HG02623 (cell line): Measurements from ENCODE around the gene NFATC1.

Experiments used
- ATAC-seq: cut with Tn5 transposase; IDR thresholded peaks from one replicate; pipeline ENCODE4 v1.9.1; 2021; ENCODE audit warnings: moderate library complexity; ENCODE audit not compliant: unreplicated experiment

NFATC1 gene

DNA sequence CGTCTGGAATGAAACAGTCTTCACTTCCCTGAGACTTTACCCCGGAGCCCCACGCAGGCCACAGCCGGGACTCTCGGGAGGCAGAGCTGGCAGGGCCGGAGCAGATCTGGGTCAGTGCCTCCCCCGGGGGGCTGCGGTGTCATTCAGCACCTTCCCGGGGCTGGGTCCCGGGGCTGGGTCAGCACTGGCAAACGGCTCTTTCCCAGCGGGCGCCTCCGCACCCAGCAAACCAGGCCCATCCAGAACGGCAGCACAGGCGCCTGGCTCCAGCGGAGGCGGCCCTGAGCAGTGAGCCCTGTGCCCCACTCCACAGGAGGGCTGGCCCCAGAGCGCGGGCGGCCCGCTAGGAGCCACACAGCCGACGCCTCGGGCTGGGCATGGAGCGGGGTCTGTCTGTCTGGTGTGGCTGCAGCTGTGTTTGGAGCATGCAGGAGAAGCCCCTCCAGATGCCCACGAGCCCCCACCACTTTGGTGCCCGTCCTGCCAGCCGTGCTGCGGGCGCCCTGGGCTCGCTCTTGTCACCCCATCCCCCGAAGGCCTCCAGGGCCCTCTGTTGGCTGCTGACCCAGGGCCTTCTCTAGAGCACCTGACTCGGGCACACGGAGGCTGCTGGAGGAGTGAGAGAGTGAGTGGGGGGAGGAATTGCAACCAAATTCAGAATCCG lies 151.8 kb downstream of the NFATC1 start:
- no peak for ATAC-seq

DNA sequence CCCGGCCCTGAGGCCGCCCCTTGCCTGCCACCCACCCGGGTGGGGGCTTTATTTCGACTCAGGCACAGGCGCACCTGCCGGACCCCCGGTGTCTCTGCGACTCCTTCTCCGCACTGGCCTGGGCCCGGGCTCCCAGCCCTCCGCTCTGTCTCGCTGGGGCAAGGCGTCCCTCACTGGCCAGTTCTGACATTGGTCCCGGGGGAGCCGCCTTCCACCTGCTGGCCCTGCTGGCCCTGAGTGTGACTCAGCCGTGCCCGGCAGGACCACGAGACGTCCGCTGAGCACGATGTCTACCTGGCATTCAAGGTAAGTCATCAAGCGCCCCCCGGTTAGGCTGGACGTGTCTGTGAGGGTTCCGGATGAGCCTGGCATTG lies 152.3 kb downstream of the NFATC1 start:
- ATAC-seq, result no peak

- ATAC-seq, result no peak
Measured at GRCh38 chr18:79548621-79548985, 152.9 kb downstream of the NFATC1 start.

DNA sequence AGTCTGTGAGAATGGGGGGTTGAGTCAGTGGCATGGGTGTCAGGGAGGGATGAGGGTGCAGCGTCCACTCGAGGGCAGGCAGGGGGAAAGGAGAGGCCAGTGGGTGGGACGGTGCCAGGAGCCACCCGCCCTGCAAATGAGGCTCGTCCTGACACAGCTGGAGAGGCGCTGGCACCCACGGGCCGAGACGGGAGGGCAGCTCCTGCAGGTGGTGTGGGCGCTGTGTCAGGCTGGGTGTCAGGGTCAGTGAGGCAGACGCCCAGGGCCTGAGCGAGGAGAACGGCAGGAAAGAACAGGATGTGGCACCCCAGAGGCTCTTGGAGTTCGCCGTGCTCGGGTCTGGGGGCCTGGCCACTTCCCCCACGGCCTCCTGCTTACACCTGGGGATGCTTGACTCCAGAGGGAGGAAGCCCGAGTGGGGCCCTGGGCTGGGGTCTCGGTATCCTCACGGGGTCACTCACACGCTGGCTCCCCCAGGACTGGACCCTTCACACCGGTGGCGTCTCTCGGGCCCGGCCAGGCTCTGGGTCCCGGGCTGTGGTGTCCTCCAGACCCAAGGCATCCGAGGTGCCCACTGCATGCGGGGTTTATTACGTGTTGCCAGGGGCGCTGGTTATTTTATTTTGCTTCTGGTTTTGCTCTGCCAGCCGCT lies 153.4 kb downstream of the NFATC1 start:
- no peak for ATAC-seq

GRCh38 chr18:79549638-79550000 lies 153.9 kb downstream of the NFATC1 start:
- no peak for ATAC-seq

DNA sequence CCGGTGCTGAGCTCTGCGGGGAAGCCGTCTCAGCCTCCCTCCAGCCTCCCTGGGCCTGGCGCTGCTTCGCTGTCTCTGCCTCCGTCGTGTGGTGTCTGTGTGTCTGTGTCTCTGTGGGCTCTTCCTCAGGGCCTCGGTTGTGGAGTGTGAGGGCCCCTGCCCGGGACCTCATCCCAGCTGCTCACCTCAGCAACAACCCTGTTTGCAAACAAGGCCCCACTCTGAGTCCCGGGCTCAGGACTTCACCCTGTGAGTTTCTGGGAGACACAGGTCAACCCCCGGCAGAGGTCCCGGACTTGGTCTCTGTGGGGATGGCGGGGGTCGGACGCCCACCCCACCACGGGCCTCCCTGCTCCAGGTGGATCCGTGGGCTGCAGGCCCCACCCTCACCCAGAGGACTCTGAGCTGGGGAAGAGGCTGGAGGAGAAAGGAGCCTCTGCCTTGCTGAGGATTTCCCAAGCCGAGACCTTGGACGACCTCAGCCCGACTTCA lies 156.5 kb downstream of the NFATC1 start:
- ATAC-seq, result no peak

DNA sequence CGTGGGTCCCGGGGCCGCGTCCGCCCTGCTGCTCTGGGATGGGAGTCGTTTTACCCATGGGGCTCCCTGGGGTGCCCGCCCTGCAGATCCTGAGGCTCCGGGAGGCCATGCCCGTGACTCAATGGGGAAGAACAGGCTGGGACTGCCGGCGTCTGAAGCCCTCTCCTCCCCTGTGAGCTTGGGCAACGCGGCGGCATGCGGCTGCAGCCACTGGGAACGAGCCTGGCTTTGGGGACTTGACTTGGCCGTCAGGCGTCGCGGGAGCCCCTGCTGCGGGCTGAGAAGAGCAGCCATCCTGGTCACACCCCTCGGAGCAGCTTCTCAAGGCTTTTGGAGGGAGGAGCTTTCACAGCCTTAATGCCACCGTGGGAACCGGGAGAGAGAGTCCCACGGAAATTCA lies 157.0 kb downstream of the NFATC1 start:
- no peak for ATAC-seq

- no peak for ATAC-seq
Measured at GRCh38 chr18:79553154-79553553, 157.4 kb downstream of the NFATC1 start.

DNA sequence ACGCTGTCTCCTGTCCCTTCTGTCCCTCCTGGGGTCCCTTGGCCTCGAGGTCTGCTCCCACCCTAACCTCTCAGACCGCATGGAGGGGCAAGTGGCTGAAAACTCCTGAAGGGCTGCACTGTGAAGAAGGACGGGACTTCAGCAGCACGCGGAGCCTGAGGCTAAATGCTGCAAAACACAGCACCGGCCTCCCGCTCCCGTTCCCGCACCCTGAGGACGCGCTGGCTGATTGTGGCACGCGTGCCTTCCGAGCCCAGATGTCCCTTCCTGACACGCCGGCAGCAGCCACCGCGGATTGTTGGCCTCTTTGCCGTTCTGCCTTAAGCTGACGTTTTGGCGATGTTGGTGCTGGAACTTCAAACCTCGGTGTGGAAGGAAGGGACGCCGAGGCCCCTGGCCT lies 158.0 kb downstream of the NFATC1 start:
- ATAC-seq, result no peak

GRCh38 chr18:79554321-79554720 lies 158.6 kb downstream of the NFATC1 start:
- no peak for ATAC-seq

GRCh38 chr18:79554945-79555645 lies 159.4 kb downstream of the NFATC1 start:
- ATAC-seq, result no peak

DNA sequence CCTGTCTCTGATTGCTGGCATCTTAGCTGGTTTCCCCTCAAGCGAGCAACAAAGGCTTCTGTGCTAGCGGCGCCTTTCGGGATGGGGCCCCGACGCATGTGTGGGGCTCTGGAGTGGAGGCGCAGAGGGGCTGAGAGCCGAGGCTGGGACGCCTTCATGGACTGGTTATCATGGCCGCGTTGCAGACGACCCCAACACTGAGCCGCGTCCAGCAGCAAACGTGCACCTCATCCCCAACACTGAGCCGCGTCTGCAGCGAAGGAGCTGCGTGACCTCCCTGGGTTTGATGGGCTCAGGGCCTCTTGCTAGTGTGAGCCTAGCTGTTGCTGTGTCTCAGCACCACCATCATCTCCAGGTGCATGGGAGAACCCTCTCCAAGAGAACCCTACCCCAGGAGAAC lies 160.2 kb downstream of the NFATC1 start:
- ATAC-seq, result no peak

DNA sequence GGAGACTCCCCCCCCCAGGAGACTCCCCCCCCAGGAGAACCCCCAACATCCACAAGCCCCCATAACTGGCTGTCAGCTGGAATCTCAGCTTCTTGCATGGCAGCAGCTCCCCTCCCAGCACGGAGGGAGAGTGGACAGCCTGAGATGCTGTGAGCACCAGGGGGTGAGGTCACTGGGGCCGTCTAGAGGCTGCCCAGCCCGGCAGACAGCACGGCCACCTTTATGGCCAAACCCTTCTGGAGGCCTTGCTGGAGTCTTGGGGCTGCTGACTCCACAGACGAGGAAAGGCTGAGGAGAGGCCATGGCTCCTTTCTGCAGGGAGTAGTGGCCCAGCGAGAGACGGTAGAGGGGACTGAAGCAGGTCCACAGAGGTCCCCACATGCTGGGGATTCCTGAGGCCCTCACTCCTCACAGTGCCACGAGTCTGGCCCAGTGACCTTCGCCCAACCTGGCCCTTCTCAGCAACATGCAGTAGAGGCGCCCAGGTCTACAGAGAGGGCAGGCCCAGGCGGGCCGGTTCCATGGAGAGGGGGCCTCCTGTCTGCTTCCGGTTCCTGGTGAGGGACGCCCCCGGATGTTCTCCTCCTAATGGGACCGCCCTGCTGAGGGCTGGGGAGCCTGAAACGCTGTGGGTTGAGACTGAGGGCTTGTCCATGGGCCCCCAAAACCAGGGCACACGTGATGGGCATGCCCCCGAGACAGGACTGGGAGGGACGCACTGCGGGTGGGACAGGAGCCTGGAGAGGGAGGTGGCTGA lies 161.3 kb downstream of the NFATC1 start:
- no peak for ATAC-seq

- ATAC-seq, result no peak
Measured at GRCh38 chr18:79558196-79558932, 162.6 kb downstream of the NFATC1 start.

GRCh38 chr18:79558933-79559416 lies 163.2 kb downstream of the NFATC1 start:
- no peak for ATAC-seq

GRCh38 chr18:79559436-79559835 lies 163.7 kb downstream of the NFATC1 start:
- no peak for ATAC-seq

GRCh38 chr18:79560042-79560860 lies 164.5 kb downstream of the NFATC1 start:
- ATAC-seq, result no peak

GRCh38 chr18:79560861-79561210 lies 165.1 kb downstream of the NFATC1 start:
- no peak for ATAC-seq

GRCh38 chr18:79563949-79564348 lies 168.2 kb downstream of the NFATC1 start:
- no peak for ATAC-seq

GRCh38 chr18:79564441-79564840 lies 168.7 kb downstream of the NFATC1 start:
- no peak for ATAC-seq
